Measurements from ENCODE around the gene TMC5.

DNA sequence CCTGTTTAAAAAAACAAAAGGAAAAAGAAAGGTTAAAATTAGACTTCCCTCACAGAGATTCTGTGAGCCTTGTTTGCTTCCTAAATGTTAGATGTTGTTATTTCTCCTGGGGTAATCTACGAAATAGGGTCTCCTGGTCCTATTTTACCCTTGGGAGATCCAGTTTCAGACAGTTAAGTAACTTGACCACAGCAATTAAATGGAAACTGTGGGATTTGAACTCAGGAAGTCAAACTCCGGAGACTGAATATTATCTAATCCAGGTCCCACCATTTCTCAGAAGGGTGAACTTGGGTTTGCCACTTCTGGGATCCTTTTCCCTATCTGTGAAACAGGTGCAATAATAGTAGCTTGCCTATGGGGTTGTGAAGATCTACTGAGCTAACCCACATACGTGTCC lies 6.4 kb upstream of the TMC5 start:
- TF ChIP-seq, protein P1, sequence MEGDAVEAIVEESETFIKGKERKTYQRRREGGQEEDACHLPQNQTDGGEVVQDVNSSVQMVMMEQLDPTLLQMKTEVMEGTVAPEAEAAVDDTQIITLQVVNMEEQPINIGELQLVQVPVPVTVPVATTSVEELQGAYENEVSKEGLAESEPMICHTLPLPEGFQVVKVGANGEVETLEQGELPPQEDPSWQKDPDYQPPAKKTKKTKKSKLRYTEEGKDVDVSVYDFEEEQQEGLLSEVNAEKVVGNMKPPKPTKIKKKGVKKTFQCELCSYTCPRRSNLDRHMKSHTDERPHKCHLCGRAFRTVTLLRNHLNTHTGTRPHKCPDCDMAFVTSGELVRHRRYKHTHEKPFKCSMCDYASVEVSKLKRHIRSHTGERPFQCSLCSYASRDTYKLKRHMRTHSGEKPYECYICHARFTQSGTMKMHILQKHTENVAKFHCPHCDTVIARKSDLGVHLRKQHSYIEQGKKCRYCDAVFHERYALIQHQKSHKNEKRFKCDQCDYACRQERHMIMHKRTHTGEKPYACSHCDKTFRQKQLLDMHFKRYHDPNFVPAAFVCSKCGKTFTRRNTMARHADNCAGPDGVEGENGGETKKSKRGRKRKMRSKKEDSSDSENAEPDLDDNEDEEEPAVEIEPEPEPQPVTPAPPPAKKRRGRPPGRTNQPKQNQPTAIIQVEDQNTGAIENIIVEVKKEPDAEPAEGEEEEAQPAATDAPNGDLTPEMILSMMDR (conservative IDR thresholded peaks at IDR 0.05; ENCODE audit: low read depth, low read length): no peak
- no peak for TF ChIP-seq EZH2 (IDR thresholded peaks at IDR 0.05; ENCODE audit: borderline replicate concordance, low read depth, low read length, poor library complexity, severe bottlenecking)

All from A673 (cell line).